ENCODE measurements around the gene SHF. TPM values are rescaled to one million over a fixed set of nuclear protein-coding genes. Genes with fewer than 3 reads are reported as not detected.
"Not testable (repeated sequence)": the region's sequence is repeated elsewhere in the genome, so short reads cannot be mapped to it uniquely, and the experiment has no call there.

The SHF gene
- total RNA-seq, 1 experiment from 2014 or later = 10.9 TPM

GRCh38 chr15:45141386-45141785, 46.4 kb downstream of the SHF start:
- Histone ChIP-seq H3K4me2 (ENCODE audit: low read depth, low read length, poor library complexity, severe bottlenecking) (no peak overlapping the region), H3K9me2 (replicated peaks; ENCODE audit: insufficient read depth, low read length) (no peaks in the 10 kb centered on the region), H3K27me3 (ENCODE audit: low read length) (no peaks in the 10 kb centered on the region), H3K36me3 (ENCODE audit: insufficient read depth, low read length) (no peaks in the 10 kb centered on the region), H2AFZ (ENCODE audit: low read length) (no peak overlapping the region), H3K79me2 (ENCODE audit: low read length) (no peaks in the 10 kb centered on the region), H3K9me3 (ENCODE audit: low read length) (no peaks in the 10 kb centered on the region), H3K4me1 (ENCODE audit: low read length) (no peaks in the 10 kb centered on the region), H3K9ac (ENCODE audit: low read length) (no peak overlapping the region), H3K4me3 (ENCODE audit: low read length) (no peak overlapping the region), H4K20me1 (ENCODE audit: insufficient read depth, low read depth, low read length) (no peaks in the 10 kb centered on the region), H3K27ac (ENCODE audit: low read length) (no peak overlapping the region)
- DNase-seq = no peak

- no peaks in the 10 kb centered on the region for H4K20me1 ChIP-seq (ENCODE audit: insufficient read depth, low read depth, low read length)
- H3K4me2 ChIP-seq (ENCODE audit: low read depth, low read length, poor library complexity, severe bottlenecking) = no peak overlapping the region
- H3K4me3 ChIP-seq (ENCODE audit: low read length) = no peak overlapping the region
- no peaks in the 10 kb centered on the region for H3K9me2 ChIP-seq (replicated peaks; ENCODE audit: insufficient read depth, low read length)
- no peaks in the 10 kb centered on the region for H3K4me1 ChIP-seq (ENCODE audit: low read length)
- H3K36me3 ChIP-seq (ENCODE audit: insufficient read depth, low read length) = no peaks in the 10 kb centered on the region
- no peak overlapping the region for H3K27ac ChIP-seq (ENCODE audit: low read length)
- no peaks in the 10 kb centered on the region for H3K9me3 ChIP-seq (ENCODE audit: low read length)
- H3K9ac ChIP-seq (ENCODE audit: low read length) = no peak overlapping the region
- no peak overlapping the region for H2AFZ ChIP-seq (ENCODE audit: low read length)
- no peaks in the 10 kb centered on the region for H3K27me3 ChIP-seq (ENCODE audit: low read length)
- no peaks in the 10 kb centered on the region for H3K79me2 ChIP-seq (ENCODE audit: low read length)
- DNase-seq = no peak
Observed at GRCh38 chr15:45140557-45141250, 47.1 kb downstream of the SHF start.

- Histone ChIP-seq H3K4me2 (ENCODE audit: low read depth, low read length, poor library complexity, severe bottlenecking) (no peak overlapping the region), H3K36me3 (ENCODE audit: insufficient read depth, low read length) (no peaks in the 10 kb centered on the region), H3K9me3 (ENCODE audit: low read length) (no peaks in the 10 kb centered on the region), H3K27me3 (ENCODE audit: low read length) (no peaks in the 10 kb centered on the region), H4K20me1 (ENCODE audit: insufficient read depth, low read depth, low read length) (no peaks in the 10 kb centered on the region), H3K79me2 (ENCODE audit: low read length) (no peaks in the 10 kb centered on the region), H3K27ac (ENCODE audit: low read length) (no peak overlapping the region), H3K4me3 (ENCODE audit: low read length) (no peak overlapping the region), H3K4me1 (ENCODE audit: low read length) (no peaks in the 10 kb centered on the region), H3K9ac (ENCODE audit: low read length) (no peak overlapping the region), H3K9me2 (replicated peaks; ENCODE audit: insufficient read depth, low read length) (no peaks in the 10 kb centered on the region), H2AFZ (ENCODE audit: low read length) (no peak overlapping the region)
- DNase-seq = no peak
Observed at GRCh38 chr15:45139770-45140169, 48.0 kb downstream of the SHF start.

- no peak overlapping the region for H3K4me3 ChIP-seq (ENCODE audit: low read length)
- H3K9ac ChIP-seq (ENCODE audit: low read length) = no peak overlapping the region
- H3K4me2 ChIP-seq (ENCODE audit: low read depth, low read length, poor library complexity, severe bottlenecking) = no peak overlapping the region
- no peaks in the 10 kb centered on the region for H4K20me1 ChIP-seq (ENCODE audit: insufficient read depth, low read depth, low read length)
- no peaks in the 10 kb centered on the region for H3K36me3 ChIP-seq (ENCODE audit: insufficient read depth, low read length)
- no peak for DNase-seq
- no peaks in the 10 kb centered on the region for H3K9me3 ChIP-seq (ENCODE audit: low read length)
- H3K79me2 ChIP-seq (ENCODE audit: low read length) = no peaks in the 10 kb centered on the region
- no peak overlapping the region for H3K27ac ChIP-seq (ENCODE audit: low read length)
- no peaks in the 10 kb centered on the region for H3K4me1 ChIP-seq (ENCODE audit: low read length)
- H3K9me2 ChIP-seq (replicated peaks; ENCODE audit: insufficient read depth, low read length) = no peaks in the 10 kb centered on the region
- H2AFZ ChIP-seq (ENCODE audit: low read length) = no peak overlapping the region
- no peaks in the 10 kb centered on the region for H3K27me3 ChIP-seq (ENCODE audit: low read length)
Observed at GRCh38 chr15:45138814-45139765, 48.7 kb downstream of the SHF start.

GRCh38 chr15:45137703-45138102, 50.1 kb downstream of the SHF start:
- no peaks in the 10 kb centered on the region for H3K9me2 ChIP-seq (replicated peaks; ENCODE audit: insufficient read depth, low read length)
- H2AFZ ChIP-seq (ENCODE audit: low read length) = no peak overlapping the region
- H3K36me3 ChIP-seq (ENCODE audit: insufficient read depth, low read length) = no peaks in the 10 kb centered on the region
- no peak for DNase-seq
- H3K27ac ChIP-seq (ENCODE audit: low read length) = no peak overlapping the region
- H3K4me1 ChIP-seq (ENCODE audit: low read length) = no peaks in the 10 kb centered on the region
- no peaks in the 10 kb centered on the region for H3K27me3 ChIP-seq (ENCODE audit: low read length)
- no peak overlapping the region for H3K9ac ChIP-seq (ENCODE audit: low read length)
- no peaks in the 10 kb centered on the region for H3K79me2 ChIP-seq (ENCODE audit: low read length)
- no peak overlapping the region for H3K4me2 ChIP-seq (ENCODE audit: low read depth, low read length, poor library complexity, severe bottlenecking)
- H3K9me3 ChIP-seq (ENCODE audit: low read length) = no peaks in the 10 kb centered on the region
- H4K20me1 ChIP-seq (ENCODE audit: insufficient read depth, low read depth, low read length) = no peaks in the 10 kb centered on the region
- no peak overlapping the region for H3K4me3 ChIP-seq (ENCODE audit: low read length)

GRCh38 chr15:45136378-45136764, 51.4 kb downstream of the SHF start:
- Histone ChIP-seq H3K4me3 (ENCODE audit: low read length) (no peak overlapping the region), H3K9me3 (ENCODE audit: low read length) (no peaks in the 10 kb centered on the region), H3K27ac (ENCODE audit: low read length) (no peak overlapping the region), H3K4me2 (ENCODE audit: low read depth, low read length, poor library complexity, severe bottlenecking) (no peak overlapping the region), H3K36me3 (ENCODE audit: insufficient read depth, low read length) (no peaks in the 10 kb centered on the region), H3K4me1 (ENCODE audit: low read length) (no peaks in the 10 kb centered on the region), H3K9ac (ENCODE audit: low read length) (no peak overlapping the region), H3K9me2 (replicated peaks; ENCODE audit: insufficient read depth, low read length) (no peaks in the 10 kb centered on the region), H3K27me3 (ENCODE audit: low read length) (no peaks in the 10 kb centered on the region), H2AFZ (ENCODE audit: low read length) (no peak overlapping the region), H3K79me2 (ENCODE audit: low read length) (no peaks in the 10 kb centered on the region), H4K20me1 (ENCODE audit: insufficient read depth, low read depth, low read length) (no peaks in the 10 kb centered on the region)
- DNase-seq = no peak

- H3K4me1 ChIP-seq (ENCODE audit: low read length); H3K4me3 ChIP-seq (ENCODE audit: low read length); H3K9me3 ChIP-seq (ENCODE audit: low read length); H3K79me2 ChIP-seq (ENCODE audit: low read length); DNase-seq; H3K9me2 ChIP-seq (replicated peaks; ENCODE audit: insufficient read depth, low read length); H2AFZ ChIP-seq (ENCODE audit: low read length); H3K36me3 ChIP-seq (ENCODE audit: insufficient read depth, low read length); H4K20me1 ChIP-seq (ENCODE audit: insufficient read depth, low read depth, low read length); H3K27me3 ChIP-seq (ENCODE audit: low read length); H3K9ac ChIP-seq (ENCODE audit: low read length); H3K27ac ChIP-seq (ENCODE audit: low read length); H3K4me2 ChIP-seq (ENCODE audit: low read depth, low read length, poor library complexity, severe bottlenecking): not testable (repeated sequence)
Observed at GRCh38 chr15:45135705-45136377, 51.9 kb downstream of the SHF start.

Measured in Karpas-422 (cell line).